CD14-positive monocyte (primary cell): ENCODE results near the gene SEC14L2. TPM values are rescaled to one million over a fixed set of nuclear protein-coding genes. Genes with fewer than 3 reads are reported as not detected.

Source experiments
- DNase-seq, 3 donors: peaks; one replicate each; pipeline ENCODE4 v3.0.0-alpha.2; 2011 to 2022
- H2AFZ ChIP-seq: 2 replicates; pipeline ENCODE4 v1.6.0; 2012; ENCODE audit warnings: mild to moderate bottlenecking, low read depth, low read length, inconsistent platforms; ENCODE audit not compliant: insufficient read depth, poor library complexity, severe bottlenecking
- H3K27ac ChIP-seq, 2 donors: 1 replicate in 1 of 2; 2 replicates in 1 of 2; pipeline ENCODE4 v1.5.1; 2012 to 2013; ENCODE audit warnings: low read length in 2 of 2, control low read depth in 1 of 2, inconsistent platforms in 1 of 2, low read depth in 1 of 2, mild to moderate bottlenecking in 1 of 2
- H3K27me3 ChIP-seq, 2 donors: one replicate each; pipeline versions ENCODE4 v1.6.0 to v1.6.1; 2011 to 2013; ENCODE audit warnings: low read length in 2 of 2; ENCODE audit not compliant: control insufficient read depth in 2 of 2, insufficient read depth in 2 of 2
- H3K36me3 ChIP-seq, 2 donors: replicated peaks in 1 of 2; 1 replicate in 1 of 2; 2 replicates in 1 of 2; pipeline versions ENCODE4 v1.5.1 to v1.6.1; 2012 to 2013; ENCODE audit warnings: low read length in 2 of 2, control low read depth in 1 of 2, inconsistent platforms in 1 of 2, mild to moderate bottlenecking in 1 of 2; ENCODE audit not compliant: insufficient read depth in 2 of 2, control insufficient read depth in 1 of 2
- H3K4me1 ChIP-seq, 2 donors: 1 replicate in 1 of 2; 2 replicates in 1 of 2; pipeline versions ENCODE4 v1.5.1 to v1.6.1; 2012 to 2013; ENCODE audit warnings: low read length in 2 of 2, control low read depth in 1 of 2, inconsistent platforms in 1 of 2, mild to moderate bottlenecking in 1 of 2, moderate library complexity in 1 of 2; ENCODE audit not compliant: insufficient read depth in 2 of 2, control insufficient read depth in 1 of 2
- H3K4me2 ChIP-seq: replicated peaks from 2 replicates; pipeline ENCODE3; 2012; ENCODE audit warnings: low read length, moderate library complexity, mild to moderate bottlenecking; ENCODE audit not compliant: poor library complexity, severe bottlenecking; ENCODE audit errors: extremely low read depth
- H3K4me3 ChIP-seq, 3 experiments: fragments of 200-600 bp in 1 of 3; sonication (generic) in 1 of 3; replicated peaks in 1 of 3; 1 replicate in 2 of 3; 2 replicates in 1 of 3; pipeline ENCODE4 v1.5.1; 2011 to 2013; ENCODE audit warnings: low read length in 3 of 3, mild to moderate bottlenecking in 3 of 3, control low read depth in 2 of 3, low read depth in 2 of 3, inconsistent platforms in 1 of 3, moderate library complexity in 1 of 3
- H3K79me2 ChIP-seq: 2 replicates; pipeline ENCODE4 v1.6.0; 2012; ENCODE audit warnings: mild to moderate bottlenecking, control low read depth, inconsistent platforms, low read length, moderate library complexity; ENCODE audit not compliant: insufficient read depth
- H3K9ac ChIP-seq: 2 replicates; pipeline ENCODE4 v1.6.0; 2017; ENCODE audit warnings: low read length, mild to moderate bottlenecking; ENCODE audit not compliant: insufficient read depth, poor library complexity, severe bottlenecking
- H3K9me3 ChIP-seq, 2 donors: replicated peaks in 1 of 2; 1 replicate in 1 of 2; 2 replicates in 1 of 2; pipeline versions ENCODE4 v1.5.1 to v1.6.1; 2012 to 2013; ENCODE audit warnings: low read length in 2 of 2, control low read depth in 1 of 2; ENCODE audit not compliant: control insufficient read depth in 1 of 2, insufficient read depth in 1 of 2
- H4K20me1 ChIP-seq: 2 replicates; pipeline ENCODE4 v1.6.0; 2012; ENCODE audit warnings: mild to moderate bottlenecking, low read length, control low read depth, moderate library complexity; ENCODE audit not compliant: insufficient read depth
- H3K27ac Mint-ChIP-seq, 7 donors: one replicate each; pipeline ENCODE4 v1.8.0; 2020; ENCODE audit warnings: mild to moderate bottlenecking in 7 of 7, mixed read lengths in 7 of 7, moderate library complexity in 6 of 7, inconsistent platforms in 2 of 7
- H3K27me3 Mint-ChIP-seq, 3 donors: one replicate each; pipeline ENCODE4 v1.8.0; 2021 to 2022; ENCODE audit warnings: low read depth in 3 of 3, mild to moderate bottlenecking in 3 of 3, mixed read lengths in 3 of 3, moderate library complexity in 3 of 3, inconsistent platforms in 1 of 3
- H3K36me3 Mint-ChIP-seq, 2 donors: one replicate each; pipeline ENCODE4 v1.8.0; 2020; ENCODE audit warnings: mixed read lengths in 2 of 2, inconsistent platforms in 1 of 2, mild to moderate bottlenecking in 1 of 2
- H3K4me1 Mint-ChIP-seq: one replicate; pipeline ENCODE4 v1.8.0; 2020; ENCODE audit warnings: mild to moderate bottlenecking, mixed read lengths
- H3K4me3 Mint-ChIP-seq, 2 donors: one replicate each; pipeline ENCODE4 v1.8.0; 2020; ENCODE audit warnings: mild to moderate bottlenecking in 2 of 2, mixed read lengths in 2 of 2, moderate library complexity in 1 of 2
- H3K9me3 Mint-ChIP-seq, 7 donors: one replicate each; pipeline ENCODE4 v1.8.0; 2020 to 2022; ENCODE audit warnings: mixed read lengths in 7 of 7, mild to moderate bottlenecking in 6 of 7, moderate library complexity in 6 of 7, inconsistent platforms in 2 of 7
- CTCF ChIP-seq: fragments of 200-600 bp; IDR thresholded peaks from one replicate; pipeline ENCODE4 v1.8.0; 2022; ENCODE audit warnings: antibody characterized with exemption, mild to moderate bottlenecking
- WGBS: methylation state at CpG from one replicate; pipeline ENCODE4 v1.1.5; 2013; ENCODE audit warnings: missing lambda C conversion rate; ENCODE audit not compliant: insufficient coverage; 5-methylcytosine and 5-hydroxymethylcytosine counted together
- intact Hi-C, 2 donors: fragments of 100-400 bp; cut with micrococcal nuclease; formaldehyde crosslinking; loops; one replicate each; pipeline versions ENCODE4 v1.15.0 to v1.15.1; 2023
- polyA plus RNA-seq, 3 donors: library from polyadenylated mRNA; depleted of rRNA in 1 of 3; unstranded in 2 of 3; stranded (reverse) in 1 of 3; fragments of 300-500 nt in 2 of 3; fragments of >200 nt in 1 of 3; fragmentation: Illumina TruSeq in 2 of 3; gene quantifications; 1 replicate in 2 of 3; 2 replicates in 1 of 3; pipeline ENCODE4 v1.2.3, GENCODE V29; 2012 to 2021

The SEC14L2 gene
- polyA plus RNA-seq, 3 donors = 0.03 TPM; not detected in 1

GRCh38 chr22:30434843-30435242 is 38.0 kb downstream of the SEC14L2 start:
- no peaks in the 10 kb centered on the region for H3K36me3 Mint-ChIP-seq
- intact Hi-C loops = no loop called here
- H3K36me3 ChIP-seq = no peaks in the 10 kb centered on the region
- H3K4me1 ChIP-seq = peaks cover 5 to 6% of the 10 kb centered on the region in 2 donors
- H3K4me1 Mint-ChIP-seq = peaks cover 4% of the 10 kb centered on the region
- no peak overlapping the region for H3K27ac ChIP-seq
- TF ChIP-seq CTCF = no peak
- H3K9ac ChIP-seq = no peak overlapping the region
- H2AFZ ChIP-seq = peak overlapping the region; percentile 4
- WGBS = 50% methylated on average over 1 of the region's 1 CpG
- no peak overlapping the region for H3K4me3 Mint-ChIP-seq
- no peak overlapping the region for H3K27ac Mint-ChIP-seq
- H3K4me2 ChIP-seq = no peak overlapping the region
- H3K27me3 Mint-ChIP-seq = peaks cover 18 to 31% (median 30%) of the 10 kb centered on the region in 3 donors
- no peaks in the 10 kb centered on the region for H3K79me2 ChIP-seq
- peaks cover 7 to 13% of the 10 kb centered on the region in 2 donors for H3K9me3 ChIP-seq
- H3K9me3 Mint-ChIP-seq = peaks cover 7 to 12% (median 8%) of the 10 kb centered on the region in 7 donors
- H3K27me3 ChIP-seq = peaks cover 7 to 18% of the 10 kb centered on the region in 2 donors
- no peak overlapping the region for H3K4me3 ChIP-seq
- H4K20me1 ChIP-seq = no peaks in the 10 kb centered on the region
- DNase-seq = no peak

GRCh38 chr22:30435674-30436126 is 38.9 kb downstream of the SEC14L2 start:
- Histone ChIP-seq H3K9ac (no peak overlapping the region), H3K36me3 (no peaks in the 10 kb centered on the region), H3K27me3 (peaks cover 9 to 25% of the 10 kb centered on the region in 2 donors), H3K4me3 (no peak overlapping the region), H3K9me3 (peaks cover 7 to 13% of the 10 kb centered on the region in 2 donors), H2AFZ (peak overlapping the region; percentile 4), H3K4me2 (no peak overlapping the region), H3K4me1 (peaks cover 5 to 6% of the 10 kb centered on the region in 2 donors), H4K20me1 (no peaks in the 10 kb centered on the region), H3K27ac (no peak overlapping the region), H3K79me2 (no peaks in the 10 kb centered on the region)
- Mint-ChIP-seq H3K4me3 (peak overlapping the region in 1 of 2 donors; percentile 11), H3K9me3 (peaks cover 7 to 15% (median 8%) of the 10 kb centered on the region in 7 donors), H3K27me3 (peaks cover 27 to 39% (median 37%) of the 10 kb centered on the region in 3 donors), H3K27ac (peak overlapping the region in 3 of 7 donors; percentile 8 to 75 (median 40)), H3K4me1 (peaks cover 8% of the 10 kb centered on the region), H3K36me3 (no peaks in the 10 kb centered on the region)
- no peak for TF ChIP-seq CTCF
- WGBS = 66% methylated on average over 6 of the region's 6 CpGs
- intact Hi-C loops = no loop called here
- no peak for DNase-seq
